Stimulated activated CD4-positive, alpha-beta T cell treated with anti-CD3 and anti-CD28 coated beads, Interleukin-4, amount 100 ng/mL, for 24 hours (primary cell): ENCODE results near the gene GTF2H3.

Experiments used
- DNase-seq: peaks from one replicate; pipeline ENCODE4 v3.0.0-alpha.2; 2020

GTF2H3 gene

DNA sequence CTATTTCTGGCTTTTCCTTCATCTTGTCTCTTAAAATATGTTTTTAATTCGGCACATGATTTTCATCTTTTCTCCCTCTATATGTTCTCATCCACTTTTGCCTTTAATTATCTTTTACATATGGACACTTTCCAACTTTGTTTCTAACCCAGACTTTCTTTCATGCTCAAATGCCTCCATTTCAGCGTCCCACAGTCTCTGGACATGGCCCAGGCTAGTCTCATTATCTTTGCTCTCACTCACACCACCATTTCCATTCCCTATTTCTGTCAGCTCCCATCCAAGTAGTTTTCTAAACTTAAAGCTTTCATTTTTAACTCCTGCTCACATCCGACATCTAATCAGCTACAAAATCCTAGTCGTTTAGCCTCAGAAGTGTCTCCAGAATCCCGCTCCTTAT lies 14.8 kb downstream of the GTF2H3 start:
- DNase-seq, result no peak

DNA sequence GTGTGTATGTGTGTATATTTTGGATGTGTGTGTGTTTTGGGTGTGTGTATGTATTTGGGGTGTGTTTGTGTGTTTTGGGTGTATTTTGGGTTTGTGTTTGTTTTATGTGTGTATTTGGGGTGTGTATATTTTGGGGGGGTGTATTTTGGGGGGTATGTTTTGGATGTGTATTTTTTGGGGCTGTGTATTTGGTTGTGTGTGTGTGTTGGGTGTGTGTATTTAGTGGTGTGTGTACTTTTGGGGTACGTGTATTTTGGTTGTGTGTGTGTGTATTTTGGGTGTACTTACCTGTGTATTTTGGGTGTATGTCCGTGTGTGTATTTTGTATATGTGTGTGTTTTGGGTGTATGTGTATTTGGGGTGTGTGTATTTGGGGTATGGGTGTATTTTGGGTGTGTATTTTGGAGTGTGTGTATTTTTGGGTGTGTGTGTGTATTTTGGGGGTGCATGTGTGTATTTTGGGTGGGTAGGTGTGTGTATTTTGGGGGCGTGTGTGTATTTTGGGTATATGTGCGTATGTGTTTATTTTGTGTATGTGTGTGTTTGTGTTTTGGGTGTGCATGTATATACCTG lies 20.6 kb downstream of the GTF2H3 start:
- no peak for DNase-seq

DNA sequence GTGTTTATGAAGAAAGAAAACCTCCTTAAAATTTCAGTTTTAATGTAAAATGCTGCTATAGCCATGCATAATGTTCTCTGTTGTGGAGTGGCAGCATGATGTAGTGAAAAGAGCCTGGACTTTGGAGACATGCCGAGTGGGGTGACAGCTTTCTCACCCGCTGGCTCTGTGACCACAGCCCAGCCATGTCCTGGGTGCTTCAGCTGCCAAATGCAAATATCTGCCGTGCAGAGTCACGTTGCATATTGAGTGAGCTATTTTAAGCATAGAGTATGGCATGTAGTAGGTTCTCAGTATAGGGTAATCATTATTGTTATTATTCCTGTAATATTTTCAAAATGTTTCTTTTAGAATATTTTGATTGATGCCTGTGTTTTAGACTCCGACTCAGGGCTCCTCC lies 21.8 kb downstream of the GTF2H3 start:
- no peak for DNase-seq

DNA sequence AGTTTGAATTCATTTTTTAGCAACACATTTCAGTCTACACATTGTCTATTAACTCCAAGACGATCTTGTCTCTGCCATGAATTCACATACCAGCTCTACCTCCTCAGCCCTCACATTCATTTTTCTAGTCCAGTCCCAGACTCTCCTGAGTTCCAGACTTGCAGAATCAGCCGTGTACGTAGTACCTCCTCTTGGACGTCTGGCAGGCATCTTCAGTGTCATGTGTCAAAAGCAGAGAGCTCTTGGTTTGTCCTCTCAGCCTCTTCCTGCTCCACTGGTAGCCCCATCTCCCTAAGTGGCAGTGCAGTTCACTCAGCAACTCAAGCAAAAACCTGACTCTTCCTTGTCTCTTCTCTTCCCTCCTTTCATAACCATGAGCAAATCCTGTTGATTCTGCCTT lies 22.8 kb downstream of the GTF2H3 start:
- DNase-seq, result no peak

DNA sequence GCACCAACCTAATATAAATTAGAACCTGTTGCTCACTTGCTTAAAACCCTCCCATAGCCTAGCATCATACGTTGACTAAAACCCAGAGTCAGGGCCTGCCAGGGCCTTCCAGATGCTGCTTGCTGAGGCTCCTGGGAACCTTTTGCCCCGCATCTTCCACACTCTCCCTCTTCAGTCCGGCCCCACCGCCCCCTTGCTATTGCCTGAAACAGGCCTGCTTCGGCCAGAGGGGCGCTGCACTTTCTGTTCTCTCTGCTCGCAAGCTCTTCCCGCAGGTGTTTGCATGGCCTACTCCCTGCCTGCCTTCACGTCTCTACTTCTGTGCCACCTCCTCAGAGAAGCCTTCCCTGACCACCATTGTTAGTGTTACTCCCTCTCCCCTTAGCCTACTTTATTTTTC lies 23.6 kb downstream of the GTF2H3 start:
- DNase-seq, result no peak

DNA sequence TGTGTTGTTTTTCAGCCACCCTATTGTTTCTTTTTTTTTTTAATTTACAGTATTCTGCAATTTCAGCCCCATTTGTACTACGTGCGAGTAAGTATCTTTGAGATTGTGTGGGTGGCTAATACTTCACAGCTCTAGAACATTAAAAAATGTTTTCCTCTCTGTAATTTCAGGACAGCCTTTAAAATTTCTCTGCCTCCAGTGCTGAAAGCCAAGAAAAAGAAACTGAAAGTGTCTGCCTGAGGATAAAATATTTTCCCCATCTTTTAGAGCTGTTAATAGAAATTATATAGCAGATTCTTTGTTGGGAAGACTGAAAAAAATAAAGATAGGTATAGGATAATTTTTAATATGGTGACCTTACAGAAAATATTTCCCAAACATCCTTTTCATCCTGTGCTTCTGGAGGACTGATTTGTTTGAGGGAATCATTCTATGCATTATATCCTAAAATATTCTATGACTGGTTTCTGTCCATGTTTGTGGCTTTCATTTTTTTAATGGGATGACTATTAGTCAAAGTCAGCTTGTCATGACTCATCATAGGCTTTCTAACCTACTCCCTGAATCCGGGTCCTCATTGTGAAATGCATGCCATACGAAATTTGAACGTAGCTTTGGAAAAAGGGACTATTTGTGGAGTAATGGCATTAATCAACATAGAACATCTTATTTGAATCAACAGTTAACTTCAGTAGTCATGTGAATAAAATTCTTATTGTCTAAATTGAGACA lies 26.5 kb downstream of the GTF2H3 start:
- no peak for DNase-seq

DNA sequence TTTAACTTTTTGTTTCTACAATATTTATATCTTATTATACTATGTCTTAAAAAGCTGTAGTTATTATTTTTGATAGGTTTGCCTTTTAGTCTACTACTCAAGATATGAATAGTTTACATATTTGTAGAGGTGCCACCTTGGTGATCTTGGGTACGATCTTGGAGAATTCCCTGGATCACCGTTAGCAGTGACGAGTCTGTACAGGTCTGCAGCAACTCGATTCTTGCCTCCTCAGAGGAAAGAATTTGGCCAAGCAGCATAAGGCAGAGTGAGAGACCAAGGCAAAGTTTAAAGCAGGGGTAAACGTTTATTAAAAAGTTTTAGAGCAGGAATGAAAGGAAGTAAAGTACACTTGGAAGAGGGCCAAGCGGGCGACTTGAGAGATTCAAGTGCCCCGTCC lies 34.1 kb downstream of the GTF2H3 start:
- DNase-seq, result no peak

DNA sequence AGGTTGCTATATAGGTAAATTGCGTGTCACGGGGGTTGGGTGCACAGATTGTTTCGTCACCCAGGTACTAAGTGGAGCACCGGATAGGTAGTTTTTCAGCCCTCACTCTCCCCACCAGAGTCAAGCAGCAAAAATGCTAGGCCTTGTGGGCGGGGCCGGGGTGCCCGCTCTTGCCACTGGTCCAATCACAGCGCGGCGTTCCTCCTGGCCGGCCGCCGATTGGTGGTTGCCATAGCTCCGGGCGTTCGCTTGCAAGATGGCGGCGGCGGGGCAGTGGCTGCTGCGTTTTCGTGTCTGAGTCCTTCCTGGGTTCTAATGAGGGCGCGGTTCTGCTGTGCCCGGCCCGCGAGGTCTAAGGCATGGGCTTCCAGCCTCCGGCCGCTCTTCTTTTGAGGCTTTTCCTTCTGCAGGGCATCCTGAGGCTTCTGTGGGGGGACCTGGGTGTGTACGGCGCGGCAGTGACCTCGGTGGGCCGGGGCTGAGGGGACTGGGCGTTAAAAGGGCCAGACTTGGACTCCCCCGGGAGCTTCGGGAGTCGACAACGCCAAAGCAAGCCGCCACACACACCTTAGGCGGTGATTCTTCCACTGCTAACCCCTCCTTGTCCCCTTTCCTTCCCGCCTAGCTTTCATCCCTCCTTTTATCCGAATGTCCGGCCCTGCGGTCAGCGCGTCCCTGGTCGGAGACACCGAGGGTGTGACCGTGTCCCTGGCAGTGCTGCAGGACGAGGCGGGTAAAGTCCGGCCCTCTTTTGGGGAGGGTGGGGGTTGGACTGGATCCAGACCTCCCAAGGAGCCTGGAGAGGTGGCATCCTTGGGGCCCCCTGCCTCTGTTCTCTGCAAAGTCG lies 37.5 kb downstream of the GTF2H3 start, which contains the start of gene TCTN2:
Gene TCTN2, plus strand, starts transcription at position 232 of the 847 bp plus-strand sequence. Its CDS starts 128 bp downstream, at position 360.
- DNase-seq, result peak; percentile 95

DNA sequence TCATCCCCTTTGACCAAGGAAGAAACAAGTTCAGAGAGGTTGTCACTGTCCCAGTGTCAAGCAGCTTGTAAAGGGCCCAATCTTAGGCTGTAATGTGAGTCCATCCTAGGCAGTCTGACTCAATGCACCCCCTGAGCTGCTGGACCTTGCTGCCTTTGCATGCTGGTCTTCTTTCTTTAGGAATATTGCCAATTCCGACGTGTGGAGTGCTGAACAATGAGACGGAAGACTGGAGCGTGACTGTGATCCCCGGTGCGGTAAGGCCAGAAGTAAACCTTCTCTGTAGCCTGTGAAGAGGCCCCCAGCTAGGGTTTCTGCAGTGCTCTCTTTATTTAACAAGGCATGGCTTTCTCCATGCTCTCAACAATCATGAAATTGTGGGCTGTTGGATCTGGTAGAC lies 38.2 kb downstream of the GTF2H3 start:
- no peak for DNase-seq

DNA sequence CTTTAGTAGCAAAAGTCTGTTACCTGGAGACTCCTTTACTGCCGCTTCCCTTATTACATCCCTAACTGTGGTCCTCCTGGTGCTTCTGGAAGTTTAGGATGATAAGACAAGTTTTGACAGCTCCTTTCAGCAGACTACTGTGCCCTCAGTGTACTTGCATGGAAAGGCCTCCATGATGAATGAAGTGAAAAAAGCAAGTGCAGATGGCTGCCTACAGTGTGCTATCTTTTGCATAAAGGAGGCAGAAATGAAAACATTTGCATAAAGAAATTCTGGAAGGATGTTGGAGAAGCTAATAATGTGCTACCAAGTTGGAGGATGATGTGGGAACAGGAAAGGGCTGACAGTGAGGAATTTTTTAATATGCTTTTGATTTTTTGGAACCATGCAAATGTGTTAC lies 41.8 kb downstream of the GTF2H3 start:
- DNase-seq, result no peak

DNA sequence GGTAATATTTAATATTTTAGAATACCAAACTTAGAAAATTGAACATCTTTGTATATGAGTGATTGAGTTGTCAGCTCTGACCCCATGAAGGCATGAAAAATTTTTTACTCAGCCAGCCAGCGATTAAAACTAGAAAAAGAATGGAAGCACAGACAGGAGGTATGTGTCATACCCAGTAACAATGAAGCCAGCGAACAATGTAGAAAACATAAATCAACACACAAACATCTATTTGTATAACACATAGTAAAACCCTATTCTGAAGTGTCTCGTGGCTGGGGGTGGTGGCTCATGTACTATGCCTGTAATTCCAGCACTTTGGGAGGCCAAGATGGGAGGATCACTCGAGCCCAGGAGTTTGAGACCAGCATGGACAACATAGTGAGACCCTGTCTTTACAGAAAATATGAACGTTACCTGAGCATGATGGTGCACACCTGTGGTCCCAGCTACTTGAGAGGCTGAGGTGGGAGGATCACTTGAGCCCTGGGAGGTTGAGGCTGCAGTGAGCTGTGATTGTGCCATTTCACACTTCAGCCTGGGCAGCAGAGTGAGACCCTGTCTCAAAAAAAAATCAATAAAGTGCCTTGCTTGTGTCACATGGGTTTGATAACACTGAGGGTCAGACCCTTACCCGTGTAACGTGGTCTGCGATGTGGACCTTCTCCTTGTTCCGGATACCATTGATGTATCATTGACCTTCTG lies 43.1 kb downstream of the GTF2H3 start:
- no peak for DNase-seq

DNA sequence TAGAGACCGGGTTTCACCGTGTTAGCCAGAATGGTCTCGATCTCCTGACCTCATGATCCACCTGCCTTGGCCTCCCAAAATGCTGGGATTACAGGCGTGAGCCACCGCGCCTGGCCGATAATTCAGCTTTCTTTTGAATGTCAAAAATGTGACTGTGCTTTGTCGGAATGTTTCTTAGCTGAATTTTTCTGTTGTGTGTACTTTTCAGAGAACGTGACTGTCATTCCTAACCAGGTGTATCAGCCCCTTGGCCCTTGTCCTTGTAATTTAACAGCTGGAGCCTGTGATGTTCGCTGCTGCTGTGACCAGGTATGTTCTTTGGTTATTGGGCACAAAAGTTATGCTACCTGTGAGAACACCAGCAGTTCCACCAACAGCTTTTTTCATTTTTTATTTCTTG lies 45.4 kb downstream of the GTF2H3 start:
- DNase-seq, result no peak

DNA sequence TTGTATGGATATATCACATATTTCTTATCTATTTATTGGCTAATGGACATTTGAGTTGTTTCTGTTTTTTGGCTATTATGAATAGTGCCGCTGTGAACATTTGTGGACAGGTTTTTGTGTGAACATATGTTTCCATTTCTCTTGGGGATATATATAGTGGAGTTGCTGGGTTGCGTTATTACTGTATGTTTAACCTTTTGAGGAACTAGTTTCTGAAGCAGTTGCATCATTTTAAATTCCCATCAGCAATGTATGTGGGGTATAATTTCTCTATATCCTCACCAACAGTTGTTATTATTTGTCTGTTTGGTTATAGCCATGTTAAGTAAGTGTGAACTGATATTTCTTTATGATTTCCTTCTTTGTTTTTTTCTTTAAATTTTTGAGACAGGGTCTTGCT lies 48.0 kb downstream of the GTF2H3 start:
- no peak for DNase-seq

DNA sequence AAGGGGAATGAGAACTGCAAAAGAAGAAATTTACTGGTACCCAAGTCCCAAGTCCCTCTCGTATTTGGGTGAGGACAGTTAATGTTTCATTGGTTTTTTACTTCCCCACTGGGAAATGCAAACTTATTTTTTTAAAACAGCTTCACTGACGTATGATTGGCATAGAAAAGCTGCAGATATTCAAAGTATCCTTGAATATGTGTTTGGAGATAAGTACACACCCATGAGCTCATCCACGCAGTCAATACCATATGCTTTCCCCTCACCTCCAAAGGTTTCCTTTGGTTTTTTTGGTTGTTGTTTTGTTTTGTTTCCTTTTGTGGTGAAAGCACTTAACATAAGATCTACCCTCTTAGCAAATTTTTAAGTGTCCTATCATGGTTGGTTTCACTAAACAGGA lies 50.3 kb downstream of the GTF2H3 start:
- DNase-seq, result no peak

DNA sequence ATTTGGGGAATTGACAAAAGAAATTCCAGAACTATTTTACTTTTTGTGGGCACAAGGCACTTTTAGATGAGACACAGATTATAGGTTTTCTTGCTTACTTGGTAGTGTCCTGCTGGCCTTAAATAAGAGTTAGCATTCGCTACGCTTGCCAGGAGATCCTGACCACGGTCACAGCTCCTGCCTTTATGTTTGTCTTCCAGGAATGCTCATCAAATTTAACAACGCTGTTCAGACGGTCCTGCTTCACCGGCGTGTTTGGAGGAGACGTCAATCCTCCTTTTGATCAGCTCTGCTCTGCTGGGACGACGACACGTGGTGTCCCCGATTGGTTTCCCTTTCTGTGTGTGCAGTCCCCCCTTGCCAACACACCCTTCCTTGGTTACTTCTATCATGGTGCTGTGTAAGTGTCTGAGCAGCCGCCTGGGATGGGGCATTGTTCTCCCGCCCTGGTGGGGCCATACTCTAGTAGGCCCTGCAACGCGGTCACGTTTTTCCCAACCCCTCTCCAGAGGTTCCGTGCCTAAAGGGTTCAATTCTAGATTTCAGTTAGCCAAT lies 53.1 kb downstream of the GTF2H3 start:
- DNase-seq, result no peak

DNA sequence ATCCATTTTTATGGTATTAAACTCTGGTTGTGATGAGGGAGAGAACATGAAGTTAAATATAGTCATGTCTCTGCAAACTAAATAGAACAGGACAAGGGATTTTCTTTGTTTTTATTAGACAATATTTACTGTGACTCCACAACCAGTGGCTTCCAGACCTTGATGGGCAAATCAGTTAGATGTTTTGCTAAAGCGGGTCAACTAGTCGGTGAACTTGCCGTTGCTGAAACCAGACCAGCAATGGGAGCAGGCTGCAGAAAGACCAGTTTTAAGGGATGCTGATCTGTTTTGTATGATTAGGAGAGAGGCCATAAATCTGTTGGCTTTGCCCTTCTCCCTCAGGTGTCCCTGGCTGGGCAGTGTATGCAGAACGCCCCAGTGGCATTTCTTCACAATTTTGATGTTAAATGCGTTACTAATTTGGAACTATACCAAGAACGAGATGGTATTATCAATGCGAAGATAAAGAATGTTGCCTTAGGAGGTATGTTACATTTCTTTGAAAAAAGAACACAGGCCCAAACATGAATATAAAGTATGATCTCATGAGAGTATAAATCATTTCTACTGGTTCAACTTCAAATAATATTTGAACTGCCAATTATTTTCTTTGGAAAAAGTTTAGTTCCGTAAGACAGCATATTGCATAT lies 56.7 kb downstream of the GTF2H3 start:
- no peak for DNase-seq

DNA sequence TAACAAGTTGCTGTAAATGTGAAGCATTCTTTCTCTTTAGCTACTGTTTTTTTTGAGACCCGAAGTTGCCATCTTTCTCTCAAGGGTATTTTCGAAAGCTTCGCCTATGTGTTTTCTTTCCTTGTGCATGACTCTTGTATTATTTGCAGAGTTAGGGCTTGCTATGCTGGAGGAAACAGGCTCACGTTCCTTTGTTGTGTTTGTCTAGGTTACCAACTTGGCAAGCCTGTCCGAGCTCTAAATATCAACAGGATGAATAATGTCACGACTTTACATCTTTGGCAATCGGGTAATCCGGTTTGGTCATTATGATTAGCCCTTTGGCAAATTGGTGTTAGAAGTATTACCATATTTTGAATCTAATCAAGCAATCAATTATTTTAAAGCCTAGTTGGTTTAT lies 62.6 kb downstream of the GTF2H3 start:
- DNase-seq, result no peak

DNA sequence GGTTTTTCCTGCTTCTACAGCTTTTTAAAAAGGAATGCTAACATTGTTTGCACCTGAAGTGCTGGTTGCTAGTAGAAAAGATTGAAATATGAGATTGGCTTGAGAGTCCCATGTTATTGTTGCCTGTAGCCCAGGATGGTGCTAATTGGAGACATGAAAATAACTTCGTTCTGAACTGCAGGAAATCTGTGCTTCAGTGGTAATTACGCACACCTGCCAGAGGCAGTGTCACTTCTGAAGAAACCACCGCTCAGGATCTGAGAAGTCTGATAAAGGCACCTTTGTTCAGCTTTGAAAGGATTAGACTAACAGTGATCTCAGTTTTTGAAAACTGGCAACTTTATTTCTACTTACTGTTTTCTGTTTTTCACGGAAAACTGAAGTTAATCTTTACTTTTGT lies 63.0 kb downstream of the GTF2H3 start:
- no peak for DNase-seq

DNA sequence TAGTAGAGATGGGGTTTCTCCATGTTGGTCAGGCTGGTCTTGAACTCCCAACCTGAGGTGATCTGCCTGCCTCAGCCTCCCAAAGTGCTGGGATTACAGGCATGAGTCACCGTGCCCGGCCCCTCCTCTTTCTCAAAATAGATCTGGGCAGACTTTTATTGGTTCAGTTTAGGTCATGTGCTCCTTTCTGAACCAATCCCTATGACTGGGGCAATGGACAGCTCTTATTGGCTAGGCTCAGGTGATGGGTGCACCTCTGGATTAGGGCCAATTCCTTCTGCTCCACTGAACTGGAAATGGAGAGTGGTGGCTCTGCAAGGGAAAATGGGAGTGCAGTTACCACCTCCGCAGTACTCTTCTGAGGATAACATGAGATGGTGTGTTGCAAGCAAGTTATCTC lies 72.3 kb downstream of the GTF2H3 start:
- DNase-seq, result no peak

DNA sequence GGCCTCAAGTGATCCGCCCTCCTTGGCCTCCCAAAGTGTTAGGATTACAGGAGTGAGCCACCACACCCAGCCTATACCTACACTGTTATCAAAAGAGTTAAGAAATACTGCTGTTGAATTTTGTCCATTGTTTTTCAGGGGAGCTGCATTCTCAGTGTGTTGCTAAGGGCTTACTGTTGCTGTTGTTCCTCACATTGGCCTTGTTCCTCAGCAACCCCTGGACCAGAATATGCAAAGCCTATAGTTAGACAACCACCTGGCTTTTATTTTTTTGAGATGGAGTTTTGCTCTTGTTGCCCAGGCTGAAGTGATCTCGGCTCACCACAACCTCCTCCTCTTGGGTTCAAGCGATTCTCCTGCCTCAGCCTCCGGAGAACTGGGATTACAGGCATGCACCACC lies 73.8 kb downstream of the GTF2H3 start:
- DNase-seq, result no peak
